HL-60 (cell line): ENCODE results near the gene PCYOX1L.

Experiments
- CTCF ChIP-seq: IDR thresholded peaks from one replicate; pipeline ENCODE4 v1.5.1; 2011; ENCODE audit warnings: low read length, control low read depth, inconsistent platforms; ENCODE audit not compliant: insufficient read depth
- GABPA ChIP-seq: IDR thresholded peaks from 2 replicates; pipeline ENCODE4 v1.6.1; 2012; ENCODE audit warnings: low read depth
- POLR2AphosphoS5 ChIP-seq: IDR thresholded peaks from 2 replicates; pipeline ENCODE4 v1.6.1; 2012; ENCODE audit warnings: low read depth

- TF ChIP-seq CTCF, result no peak
- TF ChIP-seq POLR2AphosphoS5, result no peak
- no peak for TF ChIP-seq GABPA
Observed at GRCh38 chr5:149415066-149415967, 57.5 kb downstream of the PCYOX1L start.
